Vagina (tissue), 2 donors: Measurements from ENCODE around the gene SLC26A4. TPM values are rescaled to one million over a fixed set of nuclear protein-coding genes. Genes with fewer than 3 reads are reported as not detected.

Experiments
- DNase-seq, 2 donors: peaks; one replicate each; pipeline ENCODE4 v3.0.0-alpha.2; 2017; ENCODE audit errors: extremely low spot score in 2 of 2
- H3K27ac ChIP-seq: fragments of 200-600 bp; sonication (generic); one replicate; pipeline ENCODE4 v1.5.1; 2019
- H3K27me3 ChIP-seq: fragments of 200-600 bp; sonication (generic); one replicate; pipeline ENCODE4 v1.5.1; 2019
- H3K36me3 ChIP-seq, 2 donors: fragments of 200-600 bp; sonication (generic); one replicate each; pipeline ENCODE4 v1.5.1; 2017 to 2019
- H3K4me1 ChIP-seq: fragments of 200-600 bp; sonication (generic); one replicate; pipeline ENCODE4 v1.5.1; 2019
- H3K4me3 ChIP-seq, 2 donors: fragments of 200-600 bp; sonication (generic); 1 replicate in 1 of 2; 2 replicates in 1 of 2; pipeline ENCODE4 v1.5.1; 2016 to 2019
- H3K9me3 ChIP-seq: fragments of 200-600 bp; sonication (generic); one replicate; pipeline ENCODE4 v1.5.1; 2019
- CTCF ChIP-seq, 3 experiments: fragments of 450-650 bp in 2 of 3; fragments of 200-600 bp in 1 of 3; sonication (generic) in 1 of 3; IDR thresholded peaks; one replicate each; pipeline ENCODE4 v1.5.1; 2017 to 2019; ENCODE audit warnings: antibody characterized with exemption in 3 of 3, mild to moderate bottlenecking in 2 of 3, moderate library complexity in 2 of 3
- POLR2A ChIP-seq, 2 donors: fragments of 450-650 bp; IDR thresholded peaks; one replicate each; pipeline ENCODE4 v1.6.1; 2017; ENCODE audit warnings: antibody characterized with exemption in 2 of 2, mild to moderate bottlenecking in 2 of 2, moderate library complexity in 2 of 2
- POLR2AphosphoS5 ChIP-seq, 2 donors: sonication (generic); formaldehyde crosslinking; IDR thresholded peaks; one replicate each; pipeline ENCODE4 v1.9.0; 2017; ENCODE audit warnings: antibody characterized with exemption in 2 of 2, mild to moderate bottlenecking in 2 of 2, low read depth in 1 of 2; ENCODE audit not compliant: insufficient read depth in 1 of 2
- intact Hi-C: fragments of 100-400 bp; cut with DNase I; formaldehyde crosslinking; loops from one replicate; pipeline ENCODE4 v1.15.1; 2023
- total RNA-seq: library from RNA; depleted of rRNA; stranded (reverse); fragments of >200 nt; gene quantifications from one replicate; pipeline ENCODE4 v1.2.3, GENCODE V29; 2016

The SLC26A4 gene
- total RNA-seq, 1 donor from 2014 or later = not detected

- intact Hi-C loops = no loop called here
- no peak for DNase-seq
Measured at GRCh38 chr7:107690611-107691010, 30.0 kb downstream of the SLC26A4 start.

GRCh38 chr7:107691716-107692115 lies 31.1 kb downstream of the SLC26A4 start:
- no peak for TF ChIP-seq CTCF (IDR thresholded peaks at IDR 0.05)
- TF ChIP-seq POLR2A (IDR thresholded peaks at IDR 0.05) = no peak
- TF ChIP-seq POLR2AphosphoS5 (IDR thresholded peaks at IDR 0.05; ENCODE audit: insufficient read depth in 1 of 2, low read depth in 1 of 2) = no peak
- Histone ChIP-seq H3K4me1 (peaks cover 5% of the 10 kb centered on the region), H3K27me3 (no peaks in the 10 kb centered on the region), H3K4me3 (no peak overlapping the region), H3K27ac (no peak overlapping the region), H3K9me3 (no peaks in the 10 kb centered on the region), H3K36me3 (no peaks in the 10 kb centered on the region)
- DNase-seq = no peak
- intact Hi-C loops = no loop called here

More at GRCh38 chr7:107690611-107691010, 30.0 kb downstream of the SLC26A4 start:
- no peaks in the 10 kb centered on the region for H3K27me3 ChIP-seq
- H3K36me3 ChIP-seq = no peaks in the 10 kb centered on the region
- no peaks in the 10 kb centered on the region for H3K9me3 ChIP-seq
- TF ChIP-seq POLR2AphosphoS5 (IDR thresholded peaks at IDR 0.05; ENCODE audit: insufficient read depth in 1 of 2, low read depth in 1 of 2) (no peak), POLR2A (IDR thresholded peaks at IDR 0.05) (no peak), CTCF (IDR thresholded peaks at IDR 0.05) (no peak)
- no peak overlapping the region for H3K4me3 ChIP-seq
- H3K4me1 ChIP-seq = peaks cover 5% of the 10 kb centered on the region
- H3K27ac ChIP-seq = no peak overlapping the region

GRCh38 chr7:107692501-107692900 lies 31.9 kb downstream of the SLC26A4 start:
- Histone ChIP-seq H3K27ac (no peak overlapping the region), H3K9me3 (no peaks in the 10 kb centered on the region), H3K4me3 (no peak overlapping the region), H3K36me3 (no peaks in the 10 kb centered on the region), H3K4me1 (peaks cover 5% of the 10 kb centered on the region), H3K27me3 (no peaks in the 10 kb centered on the region)
- TF ChIP-seq POLR2AphosphoS5 (IDR thresholded peaks at IDR 0.05; ENCODE audit: insufficient read depth in 1 of 2, low read depth in 1 of 2) = no peak
- TF ChIP-seq CTCF (IDR thresholded peaks at IDR 0.05) = no peak
- TF ChIP-seq POLR2A (IDR thresholded peaks at IDR 0.05) = no peak
- intact Hi-C loops = no loop called here
- DNase-seq = no peak

GRCh38 chr7:107693396-107693795 lies 32.8 kb downstream of the SLC26A4 start:
- Histone ChIP-seq H3K9me3 (no peaks in the 10 kb centered on the region), H3K27me3 (no peaks in the 10 kb centered on the region), H3K4me1 (peaks cover 5% of the 10 kb centered on the region), H3K36me3 (no peaks in the 10 kb centered on the region), H3K27ac (no peak overlapping the region), H3K4me3 (no peak overlapping the region)
- no peak for DNase-seq
- intact Hi-C loops = no loop called here
- TF ChIP-seq POLR2A (IDR thresholded peaks at IDR 0.05) (no peak), CTCF (IDR thresholded peaks at IDR 0.05) (no peak), POLR2AphosphoS5 (IDR thresholded peaks at IDR 0.05; ENCODE audit: insufficient read depth in 1 of 2, low read depth in 1 of 2) (no peak)

GRCh38 chr7:107694386-107694785 lies 33.8 kb downstream of the SLC26A4 start:
- H3K27ac ChIP-seq = no peak overlapping the region
- no peak for DNase-seq
- H3K9me3 ChIP-seq = no peaks in the 10 kb centered on the region
- peaks cover 5% of the 10 kb centered on the region for H3K4me1 ChIP-seq
- TF ChIP-seq CTCF (IDR thresholded peaks at IDR 0.05) (no peak), POLR2A (IDR thresholded peaks at IDR 0.05) (no peak), POLR2AphosphoS5 (IDR thresholded peaks at IDR 0.05; ENCODE audit: insufficient read depth in 1 of 2, low read depth in 1 of 2) (no peak)
- H3K36me3 ChIP-seq = no peaks in the 10 kb centered on the region
- no peak overlapping the region for H3K4me3 ChIP-seq
- no peaks in the 10 kb centered on the region for H3K27me3 ChIP-seq
- intact Hi-C loops = no loop called here
